ENCODE measurements around the gene NXPH4. TPM values are rescaled to one million over a fixed set of nuclear protein-coding genes. Genes with fewer than 3 reads are reported as not detected.

NXPH4 gene
- total RNA-seq, 1 donor from 2014 or later: not detected

DNA sequence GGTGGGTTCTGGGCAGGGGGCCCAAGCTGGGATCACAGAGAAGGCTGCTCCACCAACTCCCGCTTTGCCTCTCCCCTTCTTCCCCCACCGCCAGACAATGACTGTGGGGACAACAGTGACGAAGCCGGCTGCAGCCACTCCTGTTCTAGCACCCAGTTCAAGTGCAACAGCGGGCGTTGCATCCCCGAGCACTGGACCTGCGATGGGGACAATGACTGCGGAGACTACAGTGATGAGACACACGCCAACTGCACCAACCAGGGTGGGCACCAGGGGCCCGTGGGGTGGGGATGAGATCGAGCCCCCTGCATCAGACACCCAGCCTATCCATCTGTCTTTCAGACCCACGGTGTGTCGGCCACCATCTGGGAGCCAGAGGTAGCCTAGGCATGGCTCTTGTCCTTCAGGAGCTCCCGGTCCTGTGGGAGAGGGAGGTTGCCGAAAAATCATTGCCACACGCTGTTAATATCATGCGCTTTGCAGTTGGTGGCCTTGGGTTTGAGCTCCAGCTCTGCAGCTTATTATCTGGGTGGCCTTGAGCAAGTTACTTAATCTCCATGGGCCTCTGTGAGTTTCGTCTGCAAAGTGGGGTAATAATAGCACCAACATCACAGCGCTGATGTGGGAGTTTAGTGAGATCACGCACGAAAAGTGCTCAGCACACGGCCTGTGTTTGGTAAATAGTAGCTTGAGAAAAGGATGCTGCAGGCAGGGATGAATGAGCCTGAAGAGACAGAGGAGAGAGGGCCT lies 47.4 kb upstream of the NXPH4 start:
- no peaks in the 10 kb centered on the region for H3K27me3 ChIP-seq
- no peak for TF ChIP-seq CTCF (IDR thresholded peaks at IDR 0.05)
- TF ChIP-seq EZH2phosphoT487 (IDR thresholded peaks at IDR 0.05): no peak
- no peak for TF ChIP-seq EZH2 (IDR thresholded peaks at IDR 0.05)
- H4K20me1 ChIP-seq (ENCODE audit: low read depth): peaks cover 10% of the 10 kb centered on the region
- peaks cover 11% of the 10 kb centered on the region for H3K27me3 Mint-ChIP-seq (ENCODE audit: insufficient read depth, low read depth)
- no peaks in the 10 kb centered on the region for H3K9me3 ChIP-seq (ENCODE audit: low read depth)
- peaks cover 34% of the 10 kb centered on the region for H3K36me3 Mint-ChIP-seq
- no peak for DNase-seq (ENCODE audit: low spot score)
- H3K36me3 ChIP-seq: no peaks in the 10 kb centered on the region
- H3K4me3 Mint-ChIP-seq: no peak overlapping the region
- H3F3A ChIP-seq (ENCODE audit: low read depth): no peaks in the 10 kb centered on the region
- no peak overlapping the region for H2AFZ ChIP-seq (replicated peaks)
- no peaks in the 10 kb centered on the region for H3K4me1 ChIP-seq
- no peaks in the 10 kb centered on the region for H3K79me2 ChIP-seq (ENCODE audit: low read depth)
- peaks cover 13% of the 10 kb centered on the region for H3K4me1 Mint-ChIP-seq
- H3K27ac ChIP-seq: no peak overlapping the region
- H3K4me3 ChIP-seq: no peak overlapping the region
- no peaks in the 10 kb centered on the region for H3K9me3 Mint-ChIP-seq
- H3K4me2 ChIP-seq: no peak overlapping the region
- no peak overlapping the region for H3K9ac ChIP-seq
- no peak overlapping the region for H3K27ac Mint-ChIP-seq

DNA sequence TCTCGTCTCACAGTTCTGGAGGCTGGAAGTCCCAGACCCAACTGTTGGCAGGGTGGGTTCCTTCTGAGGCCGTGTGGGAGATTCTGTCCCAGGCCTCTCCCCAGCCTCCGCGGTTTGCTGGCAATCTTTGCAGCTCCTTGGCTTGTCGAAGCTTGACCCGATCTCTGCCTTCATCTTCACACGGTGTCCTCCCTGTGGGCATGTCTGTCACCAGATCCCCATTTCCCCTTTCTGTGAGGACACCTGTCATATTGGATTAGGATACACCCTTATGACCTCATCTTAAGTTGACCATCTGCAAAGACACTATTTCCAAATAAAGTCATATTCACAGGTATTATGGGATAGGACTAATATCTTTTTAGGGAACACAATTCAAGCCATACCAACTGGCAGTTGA lies 46.6 kb upstream of the NXPH4 start:
- Histone ChIP-seq H4K20me1 (ENCODE audit: low read depth) (peaks cover 4% of the 10 kb centered on the region), H3K4me1 (no peaks in the 10 kb centered on the region), H3K79me2 (ENCODE audit: low read depth) (no peaks in the 10 kb centered on the region), H3K4me2 (no peak overlapping the region), H2AFZ (replicated peaks) (no peak overlapping the region), H3F3A (ENCODE audit: low read depth) (no peaks in the 10 kb centered on the region), H3K4me3 (no peak overlapping the region), H3K27ac (no peak overlapping the region), H3K36me3 (no peaks in the 10 kb centered on the region), H3K9me3 (ENCODE audit: low read depth) (no peaks in the 10 kb centered on the region), H3K27me3 (no peaks in the 10 kb centered on the region), H3K9ac (no peak overlapping the region)
- no peaks in the 10 kb centered on the region for H3K9me3 Mint-ChIP-seq
- no peak for TF ChIP-seq EZH2 (IDR thresholded peaks at IDR 0.05)
- peaks cover 13% of the 10 kb centered on the region for H3K4me1 Mint-ChIP-seq
- no peak overlapping the region for H3K4me3 Mint-ChIP-seq
- H3K27me3 Mint-ChIP-seq (ENCODE audit: insufficient read depth, low read depth): peaks cover 9% of the 10 kb centered on the region
- H3K36me3 Mint-ChIP-seq: peaks cover 28% of the 10 kb centered on the region
- no peak overlapping the region for H3K27ac Mint-ChIP-seq
- no peak for DNase-seq (ENCODE audit: low spot score)

- H3K27ac Mint-ChIP-seq: no peak overlapping the region
- H3K27me3 ChIP-seq: no peaks in the 10 kb centered on the region
These were observed 46.2 kb upstream of the NXPH4 start for GRCh38 chr12:57170408-57170807.

DNA sequence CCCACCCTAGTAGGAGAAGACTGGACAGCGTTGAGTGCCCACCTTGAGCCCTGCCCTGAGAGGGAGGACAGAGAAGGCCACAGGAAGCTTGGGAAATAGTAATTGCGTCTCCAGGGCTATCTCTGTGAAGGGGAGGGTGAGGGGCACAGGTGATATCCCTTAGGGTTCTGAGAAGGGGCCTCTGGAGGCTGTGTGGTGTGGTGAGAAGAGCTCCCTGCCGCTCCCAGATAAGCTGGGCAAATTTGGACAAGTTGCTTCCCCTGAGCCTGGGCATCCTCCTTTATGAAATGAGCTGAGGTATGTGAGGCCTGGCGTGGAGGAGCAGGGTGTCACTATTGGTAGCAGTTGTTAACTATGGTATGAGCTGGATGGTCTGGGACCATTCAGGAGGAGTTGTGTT lies 45.7 kb upstream of the NXPH4 start:
- Histone ChIP-seq H3K79me2 (ENCODE audit: low read depth) (no peaks in the 10 kb centered on the region), H4K20me1 (ENCODE audit: low read depth) (peaks cover 3% of the 10 kb centered on the region), H3K9me3 (ENCODE audit: low read depth) (no peaks in the 10 kb centered on the region), H3K27me3 (no peaks in the 10 kb centered on the region), H3K9ac (no peak overlapping the region), H3K36me3 (no peaks in the 10 kb centered on the region), H3F3A (ENCODE audit: low read depth) (no peaks in the 10 kb centered on the region), H2AFZ (replicated peaks) (no peak overlapping the region), H3K4me2 (no peak overlapping the region), H3K27ac (no peak overlapping the region), H3K4me1 (no peaks in the 10 kb centered on the region), H3K4me3 (no peak overlapping the region)
- no peak overlapping the region for H3K27ac Mint-ChIP-seq
- TF ChIP-seq EZH2 (IDR thresholded peaks at IDR 0.05) (no peak), EZH2phosphoT487 (IDR thresholded peaks at IDR 0.05) (no peak), CTCF (IDR thresholded peaks at IDR 0.05) (no peak)
- H3K36me3 Mint-ChIP-seq: peaks cover 24% of the 10 kb centered on the region
- no peaks in the 10 kb centered on the region for H3K9me3 Mint-ChIP-seq
- DNase-seq (ENCODE audit: low spot score): no peak
- H3K4me3 Mint-ChIP-seq: no peak overlapping the region
- H3K4me1 Mint-ChIP-seq: peaks cover 13% of the 10 kb centered on the region
- H3K27me3 Mint-ChIP-seq (ENCODE audit: insufficient read depth, low read depth): peaks cover 9% of the 10 kb centered on the region

More at GRCh38 chr12:57170408-57170807, 46.2 kb upstream of the NXPH4 start:
- H4K20me1 ChIP-seq (ENCODE audit: low read depth): peaks cover 3% of the 10 kb centered on the region
- peaks cover 23% of the 10 kb centered on the region for H3K36me3 Mint-ChIP-seq
- no peaks in the 10 kb centered on the region for H3K79me2 ChIP-seq (ENCODE audit: low read depth)
- TF ChIP-seq EZH2phosphoT487 (IDR thresholded peaks at IDR 0.05): no peak
- TF ChIP-seq EZH2 (IDR thresholded peaks at IDR 0.05): no peak
- H3K4me1 ChIP-seq: no peaks in the 10 kb centered on the region
- H3K4me3 ChIP-seq: no peak overlapping the region
- no peak overlapping the region for H2AFZ ChIP-seq (replicated peaks)
- no peak overlapping the region for H3K27ac ChIP-seq
- no peaks in the 10 kb centered on the region for H3K9me3 Mint-ChIP-seq
- no peaks in the 10 kb centered on the region for H3K36me3 ChIP-seq
- peaks cover 13% of the 10 kb centered on the region for H3K4me1 Mint-ChIP-seq
- no peak for DNase-seq (ENCODE audit: low spot score)
- H3K27me3 Mint-ChIP-seq (ENCODE audit: insufficient read depth, low read depth): peaks cover 9% of the 10 kb centered on the region
- H3F3A ChIP-seq (ENCODE audit: low read depth): no peaks in the 10 kb centered on the region
- no peak overlapping the region for H3K9ac ChIP-seq
- H3K9me3 ChIP-seq (ENCODE audit: low read depth): no peaks in the 10 kb centered on the region
- no peak overlapping the region for H3K4me2 ChIP-seq
- H3K4me3 Mint-ChIP-seq: no peak overlapping the region

All from neural progenitor cell (in vitro differentiated cells).